ENCODE data around the gene HBEGF. TPM values are rescaled to one million over a fixed set of nuclear protein-coding genes. Genes with fewer than 3 reads are reported as not detected.
A peak's percentile ranks its signal among the peaks of the same experiment; 100 is the strongest.

HBEGF gene
- total and polyA plus RNA-seq, 7 donors, result 4.7 to 17.6 (median 10.9) TPM

GRCh38 chr5:140338336-140338735 lies 8.1 kb downstream of the HBEGF start:
- H3K4me1 ChIP-seq, result peaks cover 0 to 69% (median 55%) of the 10 kb centered on the region in 4 donors
- intact Hi-C loops (cut with DNase I), result no loop called here
- H3K27me3 ChIP-seq, result no peaks in the 10 kb centered on the region
- whole genome bisulfite sequencing, 2 donors, result 80 to 85% methylated on average over 3 of the region's 3 CpGs
- peak overlapping the region in 3 of 4 donors; percentile 4 to 93 (median 75) for H3K27ac ChIP-seq
- TF ChIP-seq EP300 (IDR thresholded peaks at IDR 0.05) (no peak), POLR2AphosphoS5 (IDR thresholded peaks at IDR 0.05) (no peak), POLR2A (IDR thresholded peaks at IDR 0.05) (no peak)
- TF ChIP-seq, protein P1, sequence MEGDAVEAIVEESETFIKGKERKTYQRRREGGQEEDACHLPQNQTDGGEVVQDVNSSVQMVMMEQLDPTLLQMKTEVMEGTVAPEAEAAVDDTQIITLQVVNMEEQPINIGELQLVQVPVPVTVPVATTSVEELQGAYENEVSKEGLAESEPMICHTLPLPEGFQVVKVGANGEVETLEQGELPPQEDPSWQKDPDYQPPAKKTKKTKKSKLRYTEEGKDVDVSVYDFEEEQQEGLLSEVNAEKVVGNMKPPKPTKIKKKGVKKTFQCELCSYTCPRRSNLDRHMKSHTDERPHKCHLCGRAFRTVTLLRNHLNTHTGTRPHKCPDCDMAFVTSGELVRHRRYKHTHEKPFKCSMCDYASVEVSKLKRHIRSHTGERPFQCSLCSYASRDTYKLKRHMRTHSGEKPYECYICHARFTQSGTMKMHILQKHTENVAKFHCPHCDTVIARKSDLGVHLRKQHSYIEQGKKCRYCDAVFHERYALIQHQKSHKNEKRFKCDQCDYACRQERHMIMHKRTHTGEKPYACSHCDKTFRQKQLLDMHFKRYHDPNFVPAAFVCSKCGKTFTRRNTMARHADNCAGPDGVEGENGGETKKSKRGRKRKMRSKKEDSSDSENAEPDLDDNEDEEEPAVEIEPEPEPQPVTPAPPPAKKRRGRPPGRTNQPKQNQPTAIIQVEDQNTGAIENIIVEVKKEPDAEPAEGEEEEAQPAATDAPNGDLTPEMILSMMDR (IDR thresholded peaks at IDR 0.05), result no peak
- peaks cover 0 to 23% (median 8%) of the 10 kb centered on the region in 4 donors for H3K36me3 ChIP-seq
- no peaks in the 10 kb centered on the region for H3K9me3 ChIP-seq
- no peak for DNase-seq
- H3K4me3 ChIP-seq, result no peak overlapping the region

DNA sequence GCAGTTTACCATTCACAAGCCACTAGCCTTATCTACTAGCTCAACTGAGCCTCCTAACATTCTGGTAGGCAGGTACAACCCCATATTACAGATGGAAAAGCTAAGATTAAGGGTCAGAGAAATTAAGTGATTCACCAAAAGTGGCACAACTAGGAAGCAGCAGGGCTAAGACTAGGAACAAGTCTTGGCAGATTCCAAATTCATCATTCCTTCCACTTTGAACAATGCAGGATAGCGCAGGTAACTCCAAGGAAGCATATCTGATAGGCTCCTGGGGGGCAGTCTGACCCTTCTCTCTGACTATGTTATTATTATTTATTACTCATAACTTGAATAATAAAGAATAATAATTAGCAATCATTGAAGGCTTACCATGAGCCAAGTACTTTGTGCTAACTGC lies 8.5 kb downstream of the HBEGF start:
- Histone ChIP-seq H3K27me3 (no peaks in the 10 kb centered on the region), H3K27ac (peak overlapping the region in 3 of 4 donors; percentile 68 to 93 (median 75)), H3K9me3 (no peaks in the 10 kb centered on the region), H3K4me3 (no peak overlapping the region), H3K36me3 (peaks cover 0 to 28% (median 9%) of the 10 kb centered on the region in 4 donors), H3K4me1 (peaks cover 0 to 65% (median 54%) of the 10 kb centered on the region in 4 donors)
- TF ChIP-seq EP300 (IDR thresholded peaks at IDR 0.05), result no peak
- TF ChIP-seq POLR2A (IDR thresholded peaks at IDR 0.05), result no peak
- TF ChIP-seq, protein P1 (IDR thresholded peaks at IDR 0.05), result no peak
- TF ChIP-seq POLR2AphosphoS5 (IDR thresholded peaks at IDR 0.05), result no peak
- WGBS, 2 donors, result 92 to 93% methylated on average over 1 of the region's 1 CpG
- DNase-seq, result no peak
- intact Hi-C loops (cut with DNase I), result no loop called here

DNA sequence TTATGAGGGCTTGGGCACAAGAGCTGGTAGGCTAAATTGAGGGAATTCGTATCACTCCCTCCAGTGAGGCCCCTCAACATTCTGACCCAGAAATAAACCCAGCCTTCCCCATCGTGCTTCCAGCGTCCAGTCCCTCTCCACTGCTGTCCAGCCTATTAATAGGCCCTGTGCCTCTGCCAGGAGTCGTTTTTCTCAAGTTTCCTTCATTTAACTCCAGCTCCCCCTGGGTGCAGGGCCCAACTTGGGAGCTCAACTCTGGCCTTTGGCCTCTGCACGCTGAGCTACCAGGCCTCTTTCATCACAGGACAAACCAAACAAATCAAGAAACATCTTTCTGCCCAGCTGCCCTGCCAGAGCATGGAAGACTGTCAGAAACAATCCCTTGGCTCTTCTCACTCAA lies 10.0 kb downstream of the HBEGF start:
- Histone ChIP-seq H3K36me3 (peaks cover 0 to 35% (median 9%) of the 10 kb centered on the region in 4 donors), H3K4me1 (peaks cover 0 to 57% (median 45%) of the 10 kb centered on the region in 4 donors), H3K27ac (peak overlapping the region; percentile 56 to 93 (median 72)), H3K9me3 (no peaks in the 10 kb centered on the region), H3K27me3 (no peaks in the 10 kb centered on the region), H3K4me3 (no peak overlapping the region)
- 71 to 74% methylated on average over 5 of the region's 5 CpGs for WGBS, 2 donors
- intact Hi-C loops (cut with DNase I), result no loop called here
- peak; percentile 87 for DNase-seq
- TF ChIP-seq POLR2A (IDR thresholded peaks at IDR 0.05) (no peak), POLR2AphosphoS5 (IDR thresholded peaks at IDR 0.05) (peak in 2 of 4 donors; percentile 46 to 53)

DNA sequence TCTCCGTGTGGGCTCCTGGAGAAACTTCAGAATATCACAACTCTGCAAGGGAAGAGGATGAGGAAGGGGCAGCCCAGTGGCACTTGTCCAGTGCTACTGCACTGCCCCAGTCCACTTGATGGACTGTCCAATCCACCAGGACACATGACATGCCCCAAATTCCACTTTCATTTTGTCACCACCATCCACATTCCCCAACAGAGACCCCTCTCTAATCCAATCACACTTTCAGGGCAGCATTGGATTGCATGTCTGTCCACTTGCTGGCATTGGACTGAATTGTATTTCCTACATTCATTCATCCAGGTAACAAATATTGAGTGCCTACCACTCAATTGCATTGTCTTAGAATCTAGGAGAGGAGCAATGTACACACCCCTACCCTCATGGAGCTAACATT lies 14.8 kb downstream of the HBEGF start:
- intact Hi-C loops (cut with DNase I), result no loop called here
- TF ChIP-seq POLR2A (IDR thresholded peaks at IDR 0.05) (no peak), EP300 (IDR thresholded peaks at IDR 0.05) (no peak), POLR2AphosphoS5 (IDR thresholded peaks at IDR 0.05) (no peak)
- TF ChIP-seq, protein P1 (IDR thresholded peaks at IDR 0.05), result no peak
- WGBS, 2 donors, result 85 to 95% methylated on average over 1 of the region's 1 CpG
- H3K4me3 ChIP-seq, result no peak overlapping the region
- no peak for DNase-seq
- no peaks in the 10 kb centered on the region for H3K9me3 ChIP-seq
- peaks cover 0 to 35% (median 7%) of the 10 kb centered on the region in 4 donors for H3K36me3 ChIP-seq
- H3K4me1 ChIP-seq, result peaks cover 0 to 18% (median 13%) of the 10 kb centered on the region in 4 donors
- no peak overlapping the region for H3K27ac ChIP-seq
- H3K27me3 ChIP-seq, result no peaks in the 10 kb centered on the region

- Histone ChIP-seq H3K27ac (peak overlapping the region in 1 of 4 donors; percentile 38), H3K36me3 (peaks cover 0 to 28% (median 7%) of the 10 kb centered on the region in 4 donors), H3K9me3 (no peaks in the 10 kb centered on the region), H3K4me3 (no peak overlapping the region), H3K4me1 (peaks cover 0 to 9% (median 5%) of the 10 kb centered on the region in 4 donors), H3K27me3 (no peaks in the 10 kb centered on the region)
- TF ChIP-seq, protein P1 (IDR thresholded peaks at IDR 0.05), result no peak
- TF ChIP-seq POLR2AphosphoS5 (IDR thresholded peaks at IDR 0.05), result no peak
- TF ChIP-seq EP300 (IDR thresholded peaks at IDR 0.05), result no peak
- no peak for TF ChIP-seq POLR2A (IDR thresholded peaks at IDR 0.05)
- WGBS, 2 donors, result 83 to 85% methylated on average over 5 of the region's 5 CpGs
- intact Hi-C loops (cut with DNase I), result no loop called here
- no peak for DNase-seq
Measured at GRCh38 chr5:140329739-140330481, 16.5 kb downstream of the HBEGF start.
